Glutamatergic neuron (in vitro differentiated cells): ENCODE measurements around the gene TREM2. TPM values are rescaled to one million over a fixed set of nuclear protein-coding genes. Genes with fewer than 3 reads are reported as not detected.

Experiments
- DNase-seq: peaks from one replicate; pipeline ENCODE4 v3.0.0; 2022
- H3K27ac Mint-ChIP-seq: one replicate; pipeline ENCODE4 v1.8.0; 2020; ENCODE audit warnings: mild to moderate bottlenecking, mixed read lengths, inconsistent platforms; ENCODE audit not compliant: unreplicated experiment
- H3K27me3 Mint-ChIP-seq: one replicate; pipeline ENCODE4 v1.8.0; 2020; ENCODE audit warnings: mild to moderate bottlenecking, moderate library complexity, mixed read lengths, inconsistent platforms; ENCODE audit not compliant: unreplicated experiment
- H3K36me3 Mint-ChIP-seq: one replicate; pipeline ENCODE4 v1.8.0; 2020; ENCODE audit warnings: mild to moderate bottlenecking, mixed read lengths, inconsistent platforms; ENCODE audit not compliant: unreplicated experiment
- H3K4me1 Mint-ChIP-seq: one replicate; pipeline ENCODE4 v1.8.0; 2020; ENCODE audit warnings: mild to moderate bottlenecking, low read depth, mixed read lengths, inconsistent platforms; ENCODE audit not compliant: unreplicated experiment
- H3K4me3 Mint-ChIP-seq: one replicate; pipeline ENCODE4 v1.8.0; 2020; ENCODE audit warnings: mild to moderate bottlenecking, mixed read lengths, inconsistent platforms; ENCODE audit not compliant: unreplicated experiment
- H3K9me3 Mint-ChIP-seq: one replicate; pipeline ENCODE4 v1.8.0; 2020; ENCODE audit warnings: mild to moderate bottlenecking, moderate library complexity, mixed read lengths, inconsistent platforms; ENCODE audit not compliant: unreplicated experiment
- CTCF ChIP-seq: fragments of 200-600 bp; sonication (generic); IDR thresholded peaks from one replicate; pipeline ENCODE4 v1.5.0; 2021; ENCODE audit not compliant: partially characterized antibody, unreplicated experiment
- total RNA-seq: library from RNA; stranded (reverse); fragmentation: NEBNext Ultra II Directional; extraction: Animal tissue kit (Norgen Biotek cat#: 25700); gene quantifications from one replicate; pipeline ENCODE4 v1.2.1, GENCODE V29; 2021; ENCODE audit not compliant: unreplicated experiment

TREM2 gene
- total RNA-seq, 1 donor from 2014 or later, result not detected

- H3K36me3 Mint-ChIP-seq, result no peaks in the 10 kb centered on the region
- no peak overlapping the region for H3K27ac Mint-ChIP-seq
- TF ChIP-seq CTCF, result no peak
- H3K4me3 Mint-ChIP-seq, result no peak overlapping the region
- H3K4me1 Mint-ChIP-seq, result no peaks in the 10 kb centered on the region
- DNase-seq, result no peak
- H3K9me3 Mint-ChIP-seq, result no peaks in the 10 kb centered on the region
- H3K27me3 Mint-ChIP-seq, result peaks cover 2% of the 10 kb centered on the region
These were observed 9.0 kb upstream of the TREM2 start for GRCh38 chr6:41171908-41172307.

GRCh38 chr6:41170547-41171160 is 7.7 kb upstream of the TREM2 start:
- Mint-ChIP-seq H3K27ac (no peak overlapping the region), H3K36me3 (no peaks in the 10 kb centered on the region), H3K27me3 (no peaks in the 10 kb centered on the region), H3K4me3 (no peak overlapping the region), H3K4me1 (no peaks in the 10 kb centered on the region), H3K9me3 (no peaks in the 10 kb centered on the region)
- no peak for TF ChIP-seq CTCF
- DNase-seq, result no peak

- H3K27me3 Mint-ChIP-seq, result peaks cover 2% of the 10 kb centered on the region
- H3K4me3 Mint-ChIP-seq, result no peak overlapping the region
- no peak for DNase-seq
- H3K9me3 Mint-ChIP-seq, result no peaks in the 10 kb centered on the region
- TF ChIP-seq CTCF, result no peak
- no peak overlapping the region for H3K27ac Mint-ChIP-seq
- H3K4me1 Mint-ChIP-seq, result no peaks in the 10 kb centered on the region
- no peaks in the 10 kb centered on the region for H3K36me3 Mint-ChIP-seq
These were observed 4.5 kb upstream of the TREM2 start for GRCh38 chr6:41167173-41167963.

- Mint-ChIP-seq H3K36me3 (no peaks in the 10 kb centered on the region), H3K27ac (no peak overlapping the region), H3K9me3 (no peaks in the 10 kb centered on the region), H3K27me3 (peaks cover 2% of the 10 kb centered on the region), H3K4me3 (no peak overlapping the region), H3K4me1 (no peaks in the 10 kb centered on the region)
- TF ChIP-seq CTCF, result no peak
- no peak for DNase-seq
These were observed 1.7 kb upstream of the TREM2 start for GRCh38 chr6:41164551-41165120.

GRCh38 chr6:41163419-41163717 is 452 bp upstream of the TREM2 start:
- H3K4me3 Mint-ChIP-seq, result no peak overlapping the region

More at GRCh38 chr6:41163419-41163717, 452 bp upstream of the TREM2 start:
- Mint-ChIP-seq H3K27ac (no peak overlapping the region), H3K9me3 (no peaks in the 10 kb centered on the region), H3K36me3 (no peaks in the 10 kb centered on the region), H3K27me3 (peaks cover 2% of the 10 kb centered on the region), H3K4me1 (no peaks in the 10 kb centered on the region)
- no peak for DNase-seq
- TF ChIP-seq CTCF, result no peak
